CD4-positive, CD25-positive, alpha-beta regulatory T cell (primary cell): ENCODE data around the gene ARAP1. TPM values are rescaled to one million over a fixed set of nuclear protein-coding genes. Genes with fewer than 3 reads are reported as not detected.

Experiments used
- ATAC-seq, 2 donors: fragments of 150-1000 bp; cut with Tn5 transposase; one replicate each; pipeline ENCODE4 v1.10.0; 2021; ENCODE audit warnings: low read depth in 2 of 2, moderate number of reproducible peaks in 2 of 2, moderate library complexity in 1 of 2
- DNase-seq, 3 donors: peaks; one replicate each; pipeline versions ENCODE4 v3.0.0 to v3.0.0-alpha.2; 2012 to 2022; ENCODE audit warnings: mixed read lengths in 1 of 3
- H3K27ac ChIP-seq: one replicate; pipeline ENCODE4 v1.7.0; 2013; ENCODE audit warnings: mild to moderate bottlenecking, low read length; ENCODE audit not compliant: insufficient read depth, poor library complexity, severe bottlenecking
- H3K27me3 ChIP-seq: one replicate; pipeline ENCODE4 v1.7.0; 2013; ENCODE audit warnings: low read length; ENCODE audit not compliant: control insufficient read depth, insufficient read depth
- H3K36me3 ChIP-seq: one replicate; pipeline ENCODE4 v1.7.0; 2013; ENCODE audit warnings: mild to moderate bottlenecking, low read length, moderate library complexity; ENCODE audit not compliant: control insufficient read depth, insufficient read depth
- H3K4me1 ChIP-seq: 2 replicates; pipeline ENCODE4 v1.7.0; 2013; ENCODE audit warnings: mild to moderate bottlenecking, low read length; ENCODE audit not compliant: insufficient read depth, control insufficient read depth, poor library complexity, severe bottlenecking
- H3K4me3 ChIP-seq: one replicate; pipeline ENCODE4 v1.7.0; 2013; ENCODE audit warnings: low read depth, mild to moderate bottlenecking, low read length, moderate library complexity
- H3K9me3 ChIP-seq, 2 experiments: 1 replicate in 1 of 2; 2 replicates in 1 of 2; pipeline ENCODE4 v1.7.0; 2013; ENCODE audit warnings: low read length in 2 of 2, mild to moderate bottlenecking in 1 of 2, moderate library complexity in 1 of 2; ENCODE audit not compliant: control insufficient read depth in 2 of 2
- H3K27ac Mint-ChIP-seq, 3 donors: one replicate each; pipeline ENCODE4 v1.8.0; 2020 to 2022; ENCODE audit warnings: mild to moderate bottlenecking in 3 of 3, mixed read lengths in 3 of 3, moderate library complexity in 2 of 3
- H3K27me3 Mint-ChIP-seq: one replicate; pipeline ENCODE4 v1.8.0; 2022; ENCODE audit warnings: mild to moderate bottlenecking, mixed read lengths
- H3K36me3 Mint-ChIP-seq: one replicate; pipeline ENCODE4 v1.8.0; 2020; ENCODE audit warnings: mixed read lengths
- H3K4me1 Mint-ChIP-seq, 4 donors: one replicate each; pipeline ENCODE4 v1.8.0; 2020 to 2022; ENCODE audit warnings: mixed read lengths in 4 of 4, mild to moderate bottlenecking in 1 of 4
- H3K4me3 Mint-ChIP-seq, 4 donors: one replicate each; pipeline ENCODE4 v1.8.0; 2020 to 2022; ENCODE audit warnings: mild to moderate bottlenecking in 4 of 4, mixed read lengths in 4 of 4, moderate library complexity in 3 of 4
- H3K9me3 Mint-ChIP-seq, 7 donors: one replicate each; pipeline ENCODE4 v1.8.0; 2020 to 2022; ENCODE audit warnings: mixed read lengths in 7 of 7, mild to moderate bottlenecking in 3 of 7, moderate library complexity in 2 of 7
- polyA plus RNA-seq, 4 donors: library from polyadenylated mRNA; unstranded; fragments of 300-500 nt; fragmentation: Illumina TruSeq; gene quantifications; one replicate each; pipeline ENCODE4 v1.2.3, GENCODE V29; 2021
- total RNA-seq: library from RNA; stranded (reverse); gene quantifications from one replicate; pipeline ENCODE4 v1.2.3, GENCODE V29; 2022

Gene ARAP1
- total and polyA plus RNA-seq, 5 donors from 2014 or later: 24.7 to 136 (median 31.5) TPM

DNA sequence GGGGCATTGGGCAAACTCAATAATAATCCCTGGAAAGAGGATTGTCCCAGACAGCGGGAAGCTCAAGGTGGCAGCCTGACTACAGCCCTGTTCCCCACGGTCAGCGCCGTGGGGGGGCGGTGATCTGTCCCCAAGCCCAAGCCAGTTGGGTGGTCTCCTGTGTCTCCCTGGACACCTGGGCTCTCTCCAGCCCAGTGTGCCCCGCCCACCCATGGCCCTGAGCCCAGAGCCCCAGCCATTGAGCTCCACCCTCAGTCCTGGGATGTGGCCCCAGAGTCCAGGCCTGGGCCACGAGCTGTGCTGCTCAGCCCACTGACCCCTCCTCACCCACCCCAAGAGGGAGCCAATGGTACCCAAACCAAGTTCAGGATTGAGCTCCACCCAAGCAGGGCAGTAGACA is 50.1 kb downstream of the ARAP1 start:
- no peaks in the 10 kb centered on the region for H3K9me3 ChIP-seq
- Mint-ChIP-seq H3K36me3 (peaks cover 44% of the 10 kb centered on the region), H3K27me3 (no peaks in the 10 kb centered on the region), H3K9me3 (no peaks in the 10 kb centered on the region), H3K27ac (peak overlapping the region in 1 of 3 donors; percentile 65), H3K4me1 (peaks cover 0 to 6% (median 5%) of the 10 kb centered on the region in 4 donors), H3K4me3 (no peak overlapping the region)
- no peak for ATAC-seq
- H3K27me3 ChIP-seq: no peaks in the 10 kb centered on the region
- no peak overlapping the region for H3K27ac ChIP-seq
- H3K4me1 ChIP-seq: no peaks in the 10 kb centered on the region
- H3K4me3 ChIP-seq: no peak overlapping the region
- H3K36me3 ChIP-seq: peaks cover 83% of the 10 kb centered on the region
- no peak for DNase-seq

DNA sequence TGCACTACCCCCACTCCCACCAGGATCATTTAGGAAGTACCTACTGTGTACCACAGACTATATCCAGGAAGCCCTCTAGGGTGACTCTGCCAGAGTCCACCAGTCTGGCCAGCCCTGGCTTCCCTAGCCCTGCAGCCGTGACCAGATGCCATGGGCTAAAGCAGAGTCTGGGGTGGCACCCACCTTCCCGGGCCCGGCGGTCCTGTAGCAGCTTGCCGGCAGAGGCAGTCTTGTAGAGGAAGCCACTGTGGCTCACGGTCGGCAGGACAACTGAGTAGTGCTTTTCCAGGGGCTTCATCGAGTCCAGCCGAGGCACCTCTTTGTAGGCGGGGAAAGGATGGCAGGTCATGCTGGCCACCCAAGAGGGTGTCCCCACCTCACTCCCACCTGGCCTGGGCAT is 50.7 kb downstream of the ARAP1 start:
- Histone ChIP-seq H3K27me3 (no peaks in the 10 kb centered on the region), H3K36me3 (peaks cover 82% of the 10 kb centered on the region), H3K4me1 (no peaks in the 10 kb centered on the region), H3K4me3 (no peak overlapping the region), H3K9me3 (no peaks in the 10 kb centered on the region), H3K27ac (no peak overlapping the region)
- Mint-ChIP-seq H3K27me3 (no peaks in the 10 kb centered on the region), H3K4me1 (peaks cover 0 to 6% (median 5%) of the 10 kb centered on the region in 4 donors), H3K4me3 (no peak overlapping the region), H3K27ac (no peak overlapping the region), H3K36me3 (peaks cover 38% of the 10 kb centered on the region), H3K9me3 (no peaks in the 10 kb centered on the region)
- DNase-seq (no peak), ATAC-seq (no peak)

DNA sequence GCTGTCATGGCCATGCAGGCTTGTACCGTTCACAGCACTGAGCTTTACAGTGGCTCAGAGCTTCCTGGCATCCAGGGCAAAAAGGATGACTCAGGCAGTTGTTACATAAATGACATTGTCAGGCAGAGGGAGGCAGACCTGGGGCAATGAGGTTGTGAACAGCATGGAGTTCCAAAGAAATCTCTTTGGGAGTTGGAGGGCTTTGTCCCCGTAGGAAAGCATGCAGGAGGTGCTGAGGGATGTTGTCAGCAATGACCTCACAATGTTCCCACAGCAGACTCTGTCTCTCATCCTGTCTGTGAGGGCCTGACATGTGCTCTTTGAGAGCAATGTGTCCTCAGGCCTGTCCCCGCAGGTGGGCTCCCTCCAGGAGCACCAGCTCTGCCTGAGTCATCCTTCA is 52.1 kb downstream of the ARAP1 start:
- Histone ChIP-seq H3K4me3 (no peak overlapping the region), H3K9me3 (no peaks in the 10 kb centered on the region), H3K4me1 (no peaks in the 10 kb centered on the region), H3K27ac (no peak overlapping the region), H3K27me3 (no peaks in the 10 kb centered on the region), H3K36me3 (peaks cover 82% of the 10 kb centered on the region)
- Mint-ChIP-seq H3K36me3 (peaks cover 38% of the 10 kb centered on the region), H3K4me3 (no peak overlapping the region), H3K4me1 (peaks cover 0 to 6% (median 2%) of the 10 kb centered on the region in 4 donors), H3K9me3 (no peaks in the 10 kb centered on the region), H3K27ac (peak overlapping the region; percentile 35 to 67 (median 54)), H3K27me3 (no peaks in the 10 kb centered on the region)
- DNase-seq (no peak), ATAC-seq (no peak)

DNA sequence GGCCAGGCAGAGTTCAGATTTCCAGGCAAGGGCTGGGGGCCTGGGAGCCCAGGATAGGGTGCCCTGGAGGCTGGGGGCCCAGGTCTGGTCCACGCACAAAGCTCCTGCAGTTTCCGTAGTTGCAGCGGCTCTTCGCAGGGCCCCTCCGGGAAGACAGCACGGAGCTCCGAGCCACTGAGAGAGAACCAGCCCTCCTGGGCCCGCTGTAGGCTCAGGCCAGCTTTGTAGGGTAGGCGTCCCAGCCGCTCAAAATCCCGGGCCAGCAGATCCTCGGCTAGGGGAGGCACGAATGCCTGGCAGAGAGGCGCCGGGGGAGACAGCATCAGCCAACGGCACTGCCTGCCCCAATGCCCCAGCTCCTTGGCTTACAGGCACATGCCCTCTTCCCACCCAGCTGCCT is 54.4 kb downstream of the ARAP1 start:
- H3K9me3 ChIP-seq: no peaks in the 10 kb centered on the region
- H3K36me3 Mint-ChIP-seq: peaks cover 45% of the 10 kb centered on the region
- H3K36me3 ChIP-seq: peaks cover 93% of the 10 kb centered on the region
- ATAC-seq: no peak
- no peak for DNase-seq
- peak overlapping the region in 1 of 3 donors; percentile 11 for H3K27ac Mint-ChIP-seq
- peaks cover 0 to 3% (median 0%) of the 10 kb centered on the region in 4 donors for H3K4me1 Mint-ChIP-seq
- H3K4me3 ChIP-seq: no peak overlapping the region
- no peaks in the 10 kb centered on the region for H3K4me1 ChIP-seq
- no peaks in the 10 kb centered on the region for H3K27me3 Mint-ChIP-seq
- H3K27ac ChIP-seq: no peak overlapping the region
- H3K9me3 Mint-ChIP-seq: no peaks in the 10 kb centered on the region
- H3K27me3 ChIP-seq: no peaks in the 10 kb centered on the region
- H3K4me3 Mint-ChIP-seq: no peak overlapping the region

GRCh38 chr11:72696866-72697700 is 55.1 kb downstream of the ARAP1 start:
- Histone ChIP-seq H3K27me3 (no peaks in the 10 kb centered on the region), H3K27ac (no peak overlapping the region), H3K9me3 (no peaks in the 10 kb centered on the region), H3K36me3 (peaks cover 95% of the 10 kb centered on the region), H3K4me3 (no peak overlapping the region), H3K4me1 (no peaks in the 10 kb centered on the region)
- Mint-ChIP-seq H3K27me3 (no peaks in the 10 kb centered on the region), H3K4me1 (peaks cover 0 to 3% (median 0%) of the 10 kb centered on the region in 4 donors), H3K36me3 (peaks cover 47% of the 10 kb centered on the region), H3K4me3 (no peak overlapping the region), H3K9me3 (no peaks in the 10 kb centered on the region), H3K27ac (peak overlapping the region in 1 of 3 donors; percentile 36)
- ATAC-seq: no peak
- no peak for DNase-seq

DNA sequence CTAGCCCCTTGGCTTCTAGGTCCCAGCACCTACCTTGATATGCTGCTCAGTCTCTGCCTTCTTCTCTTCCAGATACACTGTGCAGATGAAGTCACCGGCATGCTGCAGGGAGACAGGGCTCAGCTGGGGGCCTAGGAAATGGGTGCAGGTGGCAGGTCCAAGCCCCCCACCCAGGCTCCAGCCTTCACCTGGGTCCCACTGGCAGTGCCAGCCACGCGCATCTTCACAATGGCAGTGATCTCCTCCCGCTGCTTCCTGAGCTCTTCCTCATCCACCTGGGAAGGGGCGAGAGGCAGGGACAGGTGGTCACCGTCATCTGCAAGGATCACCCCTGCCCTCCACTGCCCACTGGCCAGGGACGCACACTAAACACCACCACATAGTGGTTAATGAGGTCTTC is 56.9 kb downstream of the ARAP1 start:
- H3K27me3 ChIP-seq: no peaks in the 10 kb centered on the region
- H3K36me3 ChIP-seq: peaks cover 94% of the 10 kb centered on the region
- no peak overlapping the region for H3K27ac ChIP-seq
- Mint-ChIP-seq H3K9me3 (no peaks in the 10 kb centered on the region), H3K4me1 (peaks cover 0 to 3% (median 0%) of the 10 kb centered on the region in 4 donors), H3K27ac (no peak overlapping the region), H3K36me3 (peaks cover 52% of the 10 kb centered on the region), H3K4me3 (no peak overlapping the region), H3K27me3 (no peaks in the 10 kb centered on the region)
- ATAC-seq (no peak), DNase-seq (no peak)
- H3K4me1 ChIP-seq: no peaks in the 10 kb centered on the region
- H3K4me3 ChIP-seq: no peak overlapping the region
- H3K9me3 ChIP-seq: no peaks in the 10 kb centered on the region

- Histone ChIP-seq H3K4me1 (no peaks in the 10 kb centered on the region), H3K36me3 (peaks cover 93% of the 10 kb centered on the region), H3K27me3 (no peaks in the 10 kb centered on the region), H3K27ac (no peak overlapping the region), H3K4me3 (no peak overlapping the region), H3K9me3 (no peaks in the 10 kb centered on the region)
- Mint-ChIP-seq H3K27ac (no peak overlapping the region), H3K27me3 (no peaks in the 10 kb centered on the region), H3K4me1 (peaks cover 0 to 2% (median under 1%) of the 10 kb centered on the region in 4 donors), H3K36me3 (peaks cover 50% of the 10 kb centered on the region), H3K9me3 (no peaks in the 10 kb centered on the region), H3K4me3 (no peak overlapping the region)
- no peak for DNase-seq
- no peak for ATAC-seq
These were observed 58.8 kb downstream of the ARAP1 start for GRCh38 chr11:72693271-72693968.
